Measurements from ENCODE around the gene RAB1A. TPM values are rescaled to one million over a fixed set of nuclear protein-coding genes. Genes with fewer than 3 reads are reported as not detected.

Gene RAB1A
- polyA plus RNA-seq, 2 donors = 100 to 120 TPM

DNA sequence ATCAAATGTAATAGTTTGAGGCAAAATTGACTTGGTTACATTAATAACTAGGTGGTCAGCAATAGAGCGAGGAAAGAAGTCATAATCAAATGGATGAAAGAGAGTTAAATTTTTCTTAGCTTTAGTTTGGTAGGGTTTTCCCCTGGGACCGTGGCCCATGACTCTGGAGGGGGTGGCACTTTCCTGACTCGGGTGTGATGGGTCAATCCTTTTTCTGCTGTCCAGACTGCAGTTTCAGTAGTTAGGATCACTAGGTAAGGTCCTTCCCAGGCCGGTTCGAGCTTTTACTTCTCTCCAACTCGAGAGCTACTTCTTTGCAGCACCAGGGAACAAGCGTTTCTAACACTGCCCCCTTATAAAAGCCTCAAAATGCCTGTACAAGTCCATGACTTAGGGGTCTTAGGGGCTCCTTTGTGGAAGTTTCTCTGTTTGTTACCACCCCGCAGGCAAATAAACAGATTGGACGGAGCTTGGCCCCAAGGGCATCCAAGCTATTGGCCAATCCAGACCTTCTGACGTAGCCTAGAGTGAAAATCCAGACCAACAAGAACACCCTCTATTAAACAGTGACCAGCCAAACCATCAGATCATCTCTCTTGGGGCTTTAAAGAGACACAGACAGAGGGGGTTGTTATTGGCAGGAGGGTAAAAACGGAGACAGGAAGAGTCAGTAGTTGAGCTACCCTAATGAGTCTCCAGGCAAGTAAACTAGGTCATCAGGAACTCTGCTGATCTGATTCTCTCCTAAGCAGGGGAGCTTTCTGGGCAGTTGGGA, 83.1 kb downstream of the RAB1A start:
- H3K27me3 ChIP-seq (ENCODE audit: control insufficient read depth in 1 of 2, insufficient read depth in 2 of 2, low read length in 2 of 2) = no peaks in the 10 kb centered on the region
- no peaks in the 10 kb centered on the region for H3K4me1 ChIP-seq (ENCODE audit: control insufficient read depth in 2 of 2, insufficient read depth in 2 of 2, low read length in 1 of 2)
- H3K4me3 ChIP-seq (ENCODE audit: low read depth in 1 of 2, low read length in 2 of 2) = no peak overlapping the region
- WGBS, 2 donors = 88 to 90% methylated on average over 11 of the region's 11 CpGs
- H3K27ac ChIP-seq (ENCODE audit: low read depth in 2 of 2, low read length in 1 of 2) = no peak overlapping the region
- H3K36me3 ChIP-seq (ENCODE audit: control insufficient read depth in 2 of 2, insufficient read depth in 2 of 2, low read length in 1 of 2) = peaks cover 0 to 5% of the 10 kb centered on the region in 2 donors
- H3K9me3 ChIP-seq (ENCODE audit: control insufficient read depth in 2 of 2, insufficient read depth in 1 of 2, low read depth in 1 of 2, low read length in 1 of 2) = peaks cover 0 to 3% of the 10 kb centered on the region in 2 donors

- WGBS, 2 donors = 70 to 80% methylated on average over 10 of the region's 10 CpGs
- Histone ChIP-seq H3K4me3 (ENCODE audit: low read depth in 1 of 2, low read length in 2 of 2) (no peak overlapping the region), H3K27ac (ENCODE audit: low read depth in 2 of 2, low read length in 1 of 2) (no peak overlapping the region), H3K9me3 (ENCODE audit: control insufficient read depth in 2 of 2, insufficient read depth in 1 of 2, low read depth in 1 of 2, low read length in 1 of 2) (peaks cover 0 to 3% of the 10 kb centered on the region in 2 donors), H3K27me3 (ENCODE audit: control insufficient read depth in 1 of 2, insufficient read depth in 2 of 2, low read length in 2 of 2) (no peaks in the 10 kb centered on the region), H3K36me3 (ENCODE audit: control insufficient read depth in 2 of 2, insufficient read depth in 2 of 2, low read length in 1 of 2) (peaks cover 0 to 5% of the 10 kb centered on the region in 2 donors), H3K4me1 (ENCODE audit: control insufficient read depth in 2 of 2, insufficient read depth in 2 of 2, low read length in 1 of 2) (no peaks in the 10 kb centered on the region)
Observed at GRCh38 chr2:65045651-65046050, 84.3 kb downstream of the RAB1A start.

DNA sequence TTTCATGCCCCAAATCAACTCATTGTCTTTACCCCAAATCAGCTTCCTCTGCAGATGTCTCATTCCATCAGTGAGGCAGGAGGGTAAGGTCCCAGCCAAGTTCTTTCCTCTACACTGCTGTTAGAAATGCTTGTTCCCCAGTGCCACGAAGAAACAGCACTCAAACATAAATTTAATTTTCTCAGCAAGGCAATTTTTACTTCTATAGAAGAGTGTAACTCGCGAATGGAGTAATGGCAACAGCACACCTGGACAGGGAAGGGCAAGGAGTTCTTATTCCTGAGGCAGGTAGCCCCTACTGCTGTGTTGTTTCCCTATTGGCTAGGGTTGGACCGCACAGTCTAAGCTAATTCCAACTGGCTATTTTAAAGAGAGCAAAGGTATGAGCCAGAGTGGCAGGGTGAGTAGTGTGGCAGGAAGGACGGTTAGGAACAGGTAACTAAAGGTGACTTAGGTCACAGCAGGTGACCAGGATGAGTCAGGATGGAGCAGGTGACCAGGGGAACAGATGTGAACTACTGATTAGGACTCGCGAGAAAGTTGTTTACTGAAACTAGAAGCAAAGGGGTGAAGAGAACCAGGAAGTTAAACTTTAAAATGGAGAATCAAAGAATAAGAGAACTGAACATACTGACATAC, 85.7 kb downstream of the RAB1A start:
- Histone ChIP-seq H3K27me3 (ENCODE audit: control insufficient read depth in 1 of 2, insufficient read depth in 2 of 2, low read length in 2 of 2) (no peaks in the 10 kb centered on the region), H3K9me3 (ENCODE audit: control insufficient read depth in 2 of 2, insufficient read depth in 1 of 2, low read depth in 1 of 2, low read length in 1 of 2) (peaks cover 0 to 3% of the 10 kb centered on the region in 2 donors), H3K27ac (ENCODE audit: low read depth in 2 of 2, low read length in 1 of 2) (no peak overlapping the region), H3K4me3 (ENCODE audit: low read depth in 1 of 2, low read length in 2 of 2) (no peak overlapping the region), H3K36me3 (ENCODE audit: control insufficient read depth in 2 of 2, insufficient read depth in 2 of 2, low read length in 1 of 2) (peaks cover 0 to 5% of the 10 kb centered on the region in 2 donors), H3K4me1 (ENCODE audit: control insufficient read depth in 2 of 2, insufficient read depth in 2 of 2, low read length in 1 of 2) (no peaks in the 10 kb centered on the region)
- WGBS, 2 donors = 93 to 94% methylated on average over 7 of the region's 7 CpGs

- H3K27me3 ChIP-seq (ENCODE audit: control insufficient read depth in 1 of 2, insufficient read depth in 2 of 2, low read length in 2 of 2) = no peaks in the 10 kb centered on the region
- peak overlapping the region in 1 of 2 donors; percentile 19 for H3K27ac ChIP-seq (ENCODE audit: low read depth in 2 of 2, low read length in 1 of 2)
- H3K9me3 ChIP-seq (ENCODE audit: control insufficient read depth in 2 of 2, insufficient read depth in 1 of 2, low read depth in 1 of 2, low read length in 1 of 2) = peaks cover 0 to 3% of the 10 kb centered on the region in 2 donors
- H3K36me3 ChIP-seq (ENCODE audit: control insufficient read depth in 2 of 2, insufficient read depth in 2 of 2, low read length in 1 of 2) = peaks cover 0 to 5% of the 10 kb centered on the region in 2 donors
- no peaks in the 10 kb centered on the region for H3K4me1 ChIP-seq (ENCODE audit: control insufficient read depth in 2 of 2, insufficient read depth in 2 of 2, low read length in 1 of 2)
- no peak overlapping the region for H3K4me3 ChIP-seq (ENCODE audit: low read depth in 1 of 2, low read length in 2 of 2)
- 77 to 78% methylated on average over 2 of the region's 2 CpGs for WGBS, 2 donors
Observed at GRCh38 chr2:65043001-65043400, 86.9 kb downstream of the RAB1A start.

GRCh38 chr2:65040400-65041261, 89.3 kb downstream of the RAB1A start:
- H3K4me3 ChIP-seq (ENCODE audit: low read depth in 1 of 2, low read length in 2 of 2) = no peak overlapping the region
- WGBS, 2 donors = 27 to 30% methylated on average over 13 of the region's 13 CpGs
- H3K9me3 ChIP-seq (ENCODE audit: control insufficient read depth in 2 of 2, insufficient read depth in 1 of 2, low read depth in 1 of 2, low read length in 1 of 2) = peaks cover 0 to 3% of the 10 kb centered on the region in 2 donors
- peaks cover 0 to 2% of the 10 kb centered on the region in 2 donors for H3K36me3 ChIP-seq (ENCODE audit: control insufficient read depth in 2 of 2, insufficient read depth in 2 of 2, low read length in 1 of 2)
- no peaks in the 10 kb centered on the region for H3K27me3 ChIP-seq (ENCODE audit: control insufficient read depth in 1 of 2, insufficient read depth in 2 of 2, low read length in 2 of 2)
- no peak overlapping the region for H3K27ac ChIP-seq (ENCODE audit: low read depth in 2 of 2, low read length in 1 of 2)
- no peaks in the 10 kb centered on the region for H3K4me1 ChIP-seq (ENCODE audit: control insufficient read depth in 2 of 2, insufficient read depth in 2 of 2, low read length in 1 of 2)

- Histone ChIP-seq H3K36me3 (ENCODE audit: control insufficient read depth in 2 of 2, insufficient read depth in 2 of 2, low read length in 1 of 2) (no peaks in the 10 kb centered on the region), H3K4me1 (ENCODE audit: control insufficient read depth in 2 of 2, insufficient read depth in 2 of 2, low read length in 1 of 2) (no peaks in the 10 kb centered on the region), H3K9me3 (ENCODE audit: control insufficient read depth in 2 of 2, insufficient read depth in 1 of 2, low read depth in 1 of 2, low read length in 1 of 2) (peaks cover 0 to 3% of the 10 kb centered on the region in 2 donors), H3K27me3 (ENCODE audit: control insufficient read depth in 1 of 2, insufficient read depth in 2 of 2, low read length in 2 of 2) (no peaks in the 10 kb centered on the region), H3K4me3 (ENCODE audit: low read depth in 1 of 2, low read length in 2 of 2) (no peak overlapping the region), H3K27ac (ENCODE audit: low read depth in 2 of 2, low read length in 1 of 2) (no peak overlapping the region)
- 87 to 89% methylated on average over 3 of the region's 3 CpGs for WGBS, 2 donors
Observed at GRCh38 chr2:65039640-65040039, 90.3 kb downstream of the RAB1A start.

GRCh38 chr2:65037178-65037577, 92.7 kb downstream of the RAB1A start:
- no peaks in the 10 kb centered on the region for H3K27me3 ChIP-seq (ENCODE audit: control insufficient read depth in 1 of 2, insufficient read depth in 2 of 2, low read length in 2 of 2)
- H3K27ac ChIP-seq (ENCODE audit: low read depth in 2 of 2, low read length in 1 of 2) = no peak overlapping the region
- no peaks in the 10 kb centered on the region for H3K9me3 ChIP-seq (ENCODE audit: control insufficient read depth in 2 of 2, insufficient read depth in 1 of 2, low read depth in 1 of 2, low read length in 1 of 2)
- no peaks in the 10 kb centered on the region for H3K4me1 ChIP-seq (ENCODE audit: control insufficient read depth in 2 of 2, insufficient read depth in 2 of 2, low read length in 1 of 2)
- WGBS, 2 donors = 64 to 71% methylated on average over 3 of the region's 3 CpGs
- H3K36me3 ChIP-seq (ENCODE audit: control insufficient read depth in 2 of 2, insufficient read depth in 2 of 2, low read length in 1 of 2) = no peaks in the 10 kb centered on the region
- no peak overlapping the region for H3K4me3 ChIP-seq (ENCODE audit: low read depth in 1 of 2, low read length in 2 of 2)

Other genes starting within 250 kb of the RAB1A start
- gene SLC1A4, start 140.7 kb downstream of the RAB1A start, polyA plus RNA-seq = 1 to 10 TPM; 6.6 to 9.3 TPM
- gene CEP68, start 73.7 kb downstream of the RAB1A start, polyA plus RNA-seq = 1 to 10 TPM; 3.3 to 4.3 TPM
- 10 to 100 TPM; 58.4 to 73.8 TPM for gene ACTR2, start 97.7 kb upstream of the RAB1A start, polyA plus RNA-seq